DMS114 treated with DMSO at 0.1 percent for 48 hours (cell line): Measurements from ENCODE around the gene DOCK9.

ENCODE experiments used
- DNase-seq: peaks from one replicate; lab custom pipeline; 2025; ENCODE audit not compliant: unreplicated experiment; lab: John Stamatoyannopoulos, UW

The DOCK9 gene

DNA sequence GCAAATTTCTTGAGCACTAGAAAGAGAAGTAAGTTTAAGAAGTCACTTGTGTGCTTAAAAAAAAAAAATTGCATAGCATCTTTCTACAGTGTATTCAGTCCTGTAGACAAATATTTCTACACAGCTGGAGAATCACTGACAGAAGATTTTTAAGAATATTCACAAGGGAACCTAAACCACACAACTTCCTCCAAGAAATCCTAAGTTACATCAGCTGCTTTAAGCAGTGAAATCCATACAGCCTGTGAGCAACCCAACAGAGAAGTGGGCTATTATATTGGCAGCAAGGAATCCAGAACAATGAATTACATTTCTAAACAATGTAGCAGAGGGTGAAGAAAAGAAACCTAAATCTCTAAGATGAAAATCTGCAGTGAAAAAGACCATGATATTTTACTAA is 1.5 kb downstream of the DOCK9 start:
- no peak for DNase-seq

DNA sequence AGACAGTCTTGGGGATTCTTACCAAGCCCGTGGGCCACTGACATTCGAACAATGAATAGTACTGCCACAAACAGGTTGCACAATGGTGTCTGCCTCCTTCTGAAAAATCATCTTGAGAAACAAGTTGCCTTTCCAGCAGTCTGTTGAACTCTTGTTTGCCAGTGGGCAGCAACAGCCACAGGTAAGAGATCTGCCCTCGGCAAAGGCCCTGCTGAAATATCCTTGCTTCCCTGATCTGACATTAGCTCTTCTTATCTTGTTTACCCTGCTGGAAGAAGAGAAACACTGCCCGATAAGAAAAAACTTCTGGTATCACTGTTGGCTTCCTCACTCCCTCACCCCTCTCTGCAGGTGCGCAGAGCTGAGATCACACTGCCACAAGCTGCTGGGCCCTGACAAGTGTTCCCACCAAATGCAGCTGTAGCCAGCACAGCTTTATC is 2.0 kb downstream of the DOCK9 start:
- DNase-seq = no peak

DNA sequence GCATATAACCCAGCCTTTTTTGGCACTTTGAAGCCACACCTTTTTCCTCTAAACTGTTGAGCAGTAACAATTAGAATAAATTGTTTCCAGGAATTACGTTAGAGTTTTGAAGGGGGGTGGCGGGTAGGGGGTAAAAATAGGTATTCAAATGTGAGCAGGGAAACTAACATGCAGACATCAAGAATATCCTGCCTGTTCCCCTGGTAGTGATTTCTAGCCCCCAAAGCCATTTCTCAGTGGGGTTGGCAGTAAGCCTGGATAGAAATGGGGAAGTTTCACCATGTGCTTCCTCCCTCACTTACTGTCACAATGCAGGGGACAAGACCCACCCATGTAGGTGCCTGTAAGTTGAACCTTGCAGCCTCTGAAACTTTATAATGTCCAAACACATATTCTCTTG is 3.8 kb downstream of the DOCK9 start:
- DNase-seq = no peak

DNA sequence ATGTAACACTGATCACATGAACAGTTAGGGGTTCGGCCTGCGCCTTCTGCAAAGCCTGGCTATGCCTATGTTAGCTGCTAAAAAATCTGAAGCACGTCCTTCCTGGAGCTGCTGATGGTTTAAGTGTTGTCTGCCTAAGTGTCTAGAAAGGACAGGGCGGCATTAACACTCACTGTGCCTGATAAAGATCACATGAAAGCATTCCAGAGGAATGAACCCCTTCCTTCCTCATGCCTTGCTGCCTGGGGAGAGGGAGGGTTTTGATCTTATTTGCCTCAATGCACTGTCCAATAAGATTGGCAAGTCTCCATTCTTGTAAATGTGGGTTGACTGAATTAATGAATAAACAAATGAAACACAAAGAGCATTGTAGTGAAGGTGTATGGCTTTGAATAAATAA is 5.2 kb downstream of the DOCK9 start:
- no peak for DNase-seq

DNA sequence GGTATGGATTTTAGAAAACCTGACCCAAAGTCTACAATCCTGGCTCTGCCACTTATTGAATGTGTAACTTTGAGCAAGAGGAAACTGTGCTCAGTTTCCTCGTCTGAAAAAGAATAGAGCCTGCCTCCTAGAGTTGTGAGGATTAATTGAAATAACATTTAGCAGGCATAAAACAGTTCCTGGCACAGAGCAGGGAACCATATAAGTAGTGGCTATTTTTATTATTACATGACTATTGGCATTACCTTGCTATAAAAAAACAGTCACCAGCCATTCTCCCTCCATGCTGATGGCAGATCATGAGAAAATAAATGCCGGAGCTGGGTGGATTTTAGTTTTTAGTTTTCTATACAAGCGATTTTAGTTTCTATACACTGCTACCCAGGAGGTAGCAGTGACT is 5.8 kb downstream of the DOCK9 start:
- DNase-seq = no peak

DNA sequence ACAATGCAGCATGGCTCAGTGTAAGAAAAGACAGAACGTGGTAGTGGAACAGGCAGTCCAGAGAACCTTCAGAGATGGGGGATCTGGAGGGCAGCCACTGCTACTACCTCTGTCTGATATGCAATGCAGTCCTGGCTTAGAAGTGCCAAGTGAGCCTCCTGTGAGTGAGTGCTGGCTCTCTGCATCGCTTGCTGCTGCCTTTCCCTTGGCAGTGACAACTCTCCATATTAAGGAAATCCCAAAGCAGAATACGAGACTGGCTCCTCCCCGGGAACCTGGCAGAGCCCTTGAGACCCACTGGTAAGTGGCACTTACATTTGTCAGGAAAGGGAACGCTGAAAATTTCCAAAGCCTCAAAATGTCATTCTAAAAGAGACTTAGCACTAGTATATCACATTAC is 7.5 kb downstream of the DOCK9 start:
- no peak for DNase-seq

DNA sequence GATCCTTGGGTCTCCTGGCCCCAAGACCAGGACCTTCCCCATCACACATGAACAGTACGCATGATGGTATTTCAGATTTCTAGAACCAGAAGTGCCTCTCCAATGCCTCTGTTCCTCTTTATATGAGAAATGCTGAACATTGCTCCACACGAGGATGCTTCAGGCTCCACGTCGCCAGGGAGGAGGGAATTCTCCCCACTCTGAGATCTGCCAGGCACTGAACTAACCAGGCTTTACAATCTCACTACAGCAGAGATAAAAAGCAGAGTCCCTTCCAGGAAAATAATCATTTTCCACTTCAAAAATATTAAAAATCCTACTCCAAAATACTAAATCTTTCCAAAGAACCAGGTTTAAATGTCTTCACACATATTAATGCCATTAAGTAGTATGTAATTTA is 10.4 kb downstream of the DOCK9 start:
- no peak for DNase-seq

DNA sequence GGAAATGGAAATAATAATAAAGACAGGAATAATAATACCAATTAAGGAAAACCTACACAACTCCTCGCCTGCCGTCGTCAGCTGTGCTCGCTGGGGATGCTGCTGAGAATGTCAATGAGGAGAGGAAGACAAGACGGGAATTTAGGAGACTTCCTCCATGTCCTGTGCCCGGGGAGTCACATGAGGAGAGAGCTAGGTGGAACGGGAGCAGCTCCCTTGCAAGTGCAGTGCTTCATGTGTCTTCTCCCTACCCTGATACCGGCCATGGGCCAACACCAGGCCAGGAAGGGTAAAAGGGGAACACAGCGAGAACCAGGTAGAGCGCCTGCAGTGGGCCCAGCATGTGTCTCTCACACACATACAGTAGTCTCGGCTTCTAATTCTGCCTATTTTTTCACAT is 11.8 kb downstream of the DOCK9 start:
- no peak for DNase-seq

DNA sequence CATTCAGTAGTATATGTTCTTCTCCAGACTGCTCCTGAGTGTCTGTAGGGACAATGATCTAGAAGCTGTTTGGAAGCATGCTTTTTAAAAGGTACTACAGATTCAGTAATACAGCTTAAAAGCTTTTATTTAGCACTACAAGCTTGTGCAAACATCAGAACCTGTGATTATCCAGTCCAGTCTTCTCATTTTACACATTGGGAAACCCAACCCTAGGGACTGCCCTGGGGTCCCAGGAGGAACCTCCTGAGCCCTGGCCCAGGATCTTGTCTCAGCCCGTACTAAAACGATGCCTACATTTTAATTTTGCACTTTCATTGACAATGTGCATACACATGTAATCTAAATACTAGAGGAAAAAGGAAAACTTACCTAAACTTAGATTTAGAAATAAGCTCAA is 12.5 kb downstream of the DOCK9 start:
- DNase-seq = no peak

DNA sequence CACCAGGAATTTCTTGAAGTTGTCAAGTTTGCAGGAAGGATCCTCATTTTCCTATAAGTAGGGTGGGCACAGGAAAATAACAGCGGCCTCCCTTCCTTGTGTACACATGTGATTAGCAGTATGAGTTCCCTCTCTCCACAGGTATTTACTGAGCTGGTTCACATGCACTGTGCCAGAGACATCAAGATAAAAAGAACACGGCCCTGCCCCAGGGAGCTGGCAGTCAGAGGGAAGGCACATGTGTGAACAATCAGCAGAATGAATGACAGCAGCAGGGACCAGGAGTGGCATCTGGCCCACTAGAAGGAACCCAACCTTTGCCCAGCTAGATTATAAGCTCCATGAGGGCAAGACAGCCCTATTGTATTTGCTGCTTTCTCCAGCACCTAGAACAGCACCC is 13.9 kb downstream of the DOCK9 start:
- DNase-seq = no peak

DNA sequence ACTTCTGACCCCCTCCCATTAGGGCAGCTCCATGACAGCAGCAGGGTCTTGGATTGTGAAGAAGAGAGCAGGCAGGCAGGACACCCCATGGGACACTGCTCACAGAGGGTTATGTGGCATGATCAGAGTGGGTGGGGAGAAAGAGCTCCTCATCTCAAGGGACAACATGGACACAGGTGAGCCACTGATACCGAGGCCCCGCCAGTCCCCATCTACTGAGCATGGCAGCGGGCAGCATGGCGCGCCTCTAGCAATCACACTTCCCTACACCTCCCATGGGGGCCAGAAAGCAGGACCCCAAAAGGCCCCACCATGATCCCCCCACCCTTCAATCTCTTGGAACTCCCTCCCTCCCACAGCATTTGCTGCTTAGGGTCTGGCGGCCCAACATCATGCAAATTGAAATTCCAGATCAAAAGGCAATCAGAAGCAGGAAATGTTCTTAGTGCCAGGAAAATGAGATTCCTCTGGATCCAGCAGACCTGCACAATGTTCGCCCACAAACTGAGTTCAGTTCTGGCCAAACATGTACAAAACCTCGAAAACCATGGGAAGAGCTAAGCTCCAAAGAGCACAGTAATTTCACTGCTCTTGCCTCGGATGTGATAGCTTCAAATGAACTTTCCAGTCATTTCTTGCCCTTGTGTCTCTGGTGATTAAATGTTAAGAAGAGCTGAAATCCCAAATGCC is 14.8 kb downstream of the DOCK9 start:
- no peak for DNase-seq

DNA sequence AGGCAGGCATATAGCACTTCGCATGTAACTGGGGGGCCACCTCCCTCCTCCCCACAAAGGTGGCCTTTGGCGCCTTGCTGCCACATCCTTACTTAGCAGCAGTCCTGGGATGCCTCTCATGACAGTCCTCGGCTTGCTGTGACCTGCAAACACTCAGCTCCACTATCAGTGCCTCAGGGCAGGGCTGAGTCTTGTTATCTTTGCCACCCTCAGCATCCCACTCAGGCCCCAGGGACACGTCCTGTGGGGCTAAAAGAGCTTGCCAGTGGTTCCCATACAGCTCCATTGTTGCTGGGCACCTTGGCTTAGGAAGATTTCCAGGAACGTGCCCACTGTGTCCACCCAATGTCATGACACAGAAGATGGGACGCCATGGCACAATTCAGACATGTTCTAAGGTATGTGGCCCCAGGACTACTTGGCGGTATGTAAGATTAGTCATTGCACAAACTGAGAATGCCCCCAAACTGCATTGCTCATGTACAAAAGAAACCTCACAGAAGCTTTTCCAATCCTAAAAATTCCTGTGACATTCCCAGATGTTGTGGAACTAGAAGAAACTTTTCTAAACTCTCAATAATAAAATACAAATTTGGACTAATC is 16.3 kb downstream of the DOCK9 start:
- no peak for DNase-seq

DNA sequence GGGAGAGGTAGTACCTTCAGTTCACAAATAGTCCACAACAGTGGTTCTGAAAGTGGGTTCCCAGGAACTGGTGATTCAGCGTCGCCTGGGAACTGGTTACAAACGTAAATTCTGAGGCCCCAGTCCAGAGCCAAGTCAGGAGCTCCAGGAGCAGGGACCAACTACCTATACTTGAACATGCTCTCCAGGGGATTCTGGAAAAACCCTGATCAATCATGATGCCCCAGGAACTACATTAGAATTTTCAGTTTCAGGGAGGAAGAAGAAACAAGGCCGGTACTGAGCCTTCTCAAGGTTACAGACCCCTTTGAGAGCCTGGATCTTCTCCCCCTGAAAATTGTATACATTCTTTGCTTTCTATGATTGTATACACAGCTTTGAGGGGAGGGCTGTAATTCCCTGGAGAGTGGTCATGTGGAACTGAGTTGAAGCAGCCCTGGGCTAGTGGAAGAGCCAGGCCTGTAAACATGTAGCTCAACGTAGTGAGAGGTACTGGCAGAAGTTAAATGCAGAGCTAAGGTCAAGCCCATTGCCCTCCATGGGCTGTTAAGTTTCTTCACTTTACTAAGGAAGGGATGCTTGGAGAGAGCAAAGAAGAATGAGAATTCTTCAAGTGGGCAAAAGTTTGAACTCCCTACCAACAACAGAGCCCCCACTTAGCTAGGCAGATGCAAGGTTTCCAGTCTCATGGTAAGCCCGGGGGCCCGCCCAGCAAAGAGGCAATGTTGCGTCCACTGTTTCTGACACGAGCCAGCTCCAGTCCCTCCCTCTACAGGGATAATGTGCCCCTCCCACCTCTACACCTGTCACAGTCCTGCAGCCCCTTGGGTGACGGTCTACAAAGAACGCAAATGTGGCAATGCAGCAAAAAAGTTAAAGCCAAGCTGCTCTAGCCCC is 17.0 kb downstream of the DOCK9 start:
- DNase-seq = no peak

DNA sequence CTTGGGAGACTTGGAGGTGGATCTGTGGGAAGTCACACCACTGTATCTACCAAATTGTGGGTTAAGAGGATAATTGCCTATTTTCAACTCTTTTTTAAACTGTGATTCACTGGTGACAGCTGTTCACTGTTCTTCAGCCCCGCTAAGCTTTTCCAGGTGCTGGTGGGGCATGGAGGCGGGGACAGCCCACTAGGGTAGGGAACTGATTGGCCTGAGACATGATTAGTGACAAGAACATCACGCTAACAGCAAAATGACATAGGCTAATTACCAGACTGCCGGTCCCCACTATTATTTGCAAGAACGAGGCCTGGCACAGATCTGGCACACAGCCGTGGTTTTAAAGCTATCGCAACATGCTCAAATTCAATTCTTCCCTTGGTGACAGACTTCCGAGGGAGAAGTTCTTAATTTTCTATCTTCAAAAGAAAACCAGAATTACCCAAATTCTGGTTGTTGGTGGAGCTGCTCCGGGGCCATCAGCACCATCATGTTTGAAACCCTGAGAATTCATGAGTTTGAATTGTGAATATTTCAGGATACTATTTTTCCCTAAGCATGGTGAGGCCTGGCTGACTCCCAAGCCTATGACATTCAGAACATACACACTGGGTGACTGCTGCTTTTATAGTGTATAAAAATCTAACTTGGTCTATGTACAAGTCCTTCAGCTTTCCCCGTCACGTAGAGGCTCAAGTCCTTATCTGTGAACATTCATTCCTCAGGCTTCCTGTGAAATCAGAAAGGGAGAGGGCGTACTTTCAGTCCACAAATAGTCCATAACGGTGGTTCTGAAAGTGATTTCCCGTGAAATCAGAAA is 17.9 kb downstream of the DOCK9 start:
- DNase-seq = no peak

DNA sequence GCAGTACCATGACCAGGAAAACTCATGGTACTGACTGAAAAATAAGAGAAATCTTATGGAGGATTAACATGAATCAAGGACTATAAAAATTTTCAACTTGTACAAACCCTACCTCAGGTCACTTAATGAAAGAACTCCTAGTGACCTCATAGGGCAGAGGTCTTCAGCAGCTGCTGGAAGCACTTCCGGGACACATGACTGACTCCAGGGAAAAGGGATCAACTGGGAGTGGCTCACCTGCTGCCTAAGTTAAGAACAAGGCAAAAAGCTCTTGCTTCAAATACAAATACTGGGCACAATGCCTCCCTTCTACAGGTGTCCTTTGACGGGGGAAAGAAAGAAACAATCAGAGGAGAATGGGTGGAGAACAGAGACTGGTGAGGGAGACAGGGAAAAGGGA is 18.6 kb downstream of the DOCK9 start:
- no peak for DNase-seq

DNA sequence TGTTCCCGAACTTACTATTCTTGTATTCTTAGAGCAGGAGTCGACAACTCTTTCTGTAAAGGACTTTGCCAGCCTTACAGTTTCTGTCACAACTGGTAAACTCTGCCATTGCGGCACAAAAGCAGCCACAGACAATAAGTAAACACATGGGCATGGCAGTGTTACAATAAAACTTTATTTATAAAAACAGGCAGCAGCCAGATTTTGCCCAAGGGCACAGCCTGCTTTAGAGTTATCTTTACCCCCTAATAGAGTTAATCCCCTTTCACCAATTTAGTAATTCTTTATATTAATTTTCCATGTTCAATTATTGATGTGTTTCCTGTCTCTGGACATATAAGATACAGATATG is 19.4 kb downstream of the DOCK9 start:
- no peak for DNase-seq

DNA sequence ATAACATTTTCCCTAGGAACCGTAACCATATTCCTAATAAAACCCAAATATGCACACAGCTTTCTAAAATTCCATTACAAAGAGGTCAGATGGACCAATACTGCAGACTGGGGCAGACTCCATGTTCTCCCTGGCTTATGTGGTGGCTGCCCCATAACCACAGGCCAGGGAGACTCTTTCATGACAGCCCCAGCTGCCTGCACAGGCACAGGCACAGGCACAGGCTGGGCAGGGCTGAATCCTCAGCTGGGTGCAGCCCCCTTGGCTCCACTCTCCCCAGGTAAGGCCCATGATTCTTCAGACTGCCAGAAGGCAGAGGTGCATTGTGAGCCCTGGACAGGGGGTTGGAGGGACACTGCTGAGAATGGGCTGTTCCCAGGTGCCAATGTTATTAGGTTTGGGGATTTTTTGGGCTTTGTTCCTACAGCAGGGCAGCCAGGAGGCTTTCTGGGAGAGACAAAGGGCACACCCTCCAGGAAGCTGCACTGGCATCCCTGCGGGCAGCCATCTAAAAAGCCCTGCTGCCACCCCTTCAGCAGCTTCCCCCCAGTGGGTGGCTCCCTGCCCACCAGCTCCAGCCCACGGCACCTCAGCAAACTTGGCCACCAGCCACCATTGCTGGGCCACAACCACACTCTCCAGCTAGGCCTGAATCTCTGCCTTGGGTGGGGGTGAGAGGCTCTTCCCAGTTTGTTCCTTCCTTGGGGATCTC is 20.0 kb downstream of the DOCK9 start:
- no peak for DNase-seq

DNA sequence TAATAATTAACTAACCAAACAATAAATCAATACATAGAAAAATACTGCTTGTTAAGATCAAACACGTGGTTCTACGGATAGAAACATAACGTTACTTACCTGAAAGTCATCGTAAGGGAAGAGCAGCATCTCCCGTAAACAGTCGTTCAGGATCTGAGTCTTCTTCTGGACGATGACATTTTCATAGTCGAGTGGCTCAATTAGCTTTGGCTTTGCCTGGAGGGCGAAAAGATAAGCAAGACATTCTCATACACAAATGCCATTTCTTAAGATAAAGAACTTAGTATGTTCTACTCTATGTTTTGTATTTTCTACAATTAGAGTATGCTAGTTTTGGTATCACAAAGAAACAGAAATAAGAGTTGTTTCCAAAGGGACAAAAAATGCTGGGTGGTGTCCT is 22.5 kb downstream of the DOCK9 start:
- DNase-seq = no peak

DNA sequence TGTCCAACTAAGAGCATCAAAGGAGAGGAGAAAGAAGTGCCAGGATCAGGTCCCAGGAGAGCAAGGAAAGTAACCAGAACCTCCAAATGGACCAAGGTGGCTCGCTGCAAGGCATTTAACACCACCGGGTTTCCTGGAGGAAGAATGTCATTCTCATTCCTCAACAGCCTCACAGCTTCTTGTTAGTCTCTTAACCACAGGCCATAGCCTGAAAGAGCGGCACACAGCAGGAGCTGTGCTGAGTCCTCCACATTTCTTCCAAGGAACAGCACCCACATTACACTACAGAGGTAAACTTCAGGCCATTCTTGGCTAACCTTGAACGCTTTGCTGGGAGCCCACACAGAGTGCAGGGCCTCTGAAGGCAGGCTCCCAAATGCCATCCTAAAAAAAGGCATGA is 23.6 kb downstream of the DOCK9 start:
- DNase-seq = no peak

DNA sequence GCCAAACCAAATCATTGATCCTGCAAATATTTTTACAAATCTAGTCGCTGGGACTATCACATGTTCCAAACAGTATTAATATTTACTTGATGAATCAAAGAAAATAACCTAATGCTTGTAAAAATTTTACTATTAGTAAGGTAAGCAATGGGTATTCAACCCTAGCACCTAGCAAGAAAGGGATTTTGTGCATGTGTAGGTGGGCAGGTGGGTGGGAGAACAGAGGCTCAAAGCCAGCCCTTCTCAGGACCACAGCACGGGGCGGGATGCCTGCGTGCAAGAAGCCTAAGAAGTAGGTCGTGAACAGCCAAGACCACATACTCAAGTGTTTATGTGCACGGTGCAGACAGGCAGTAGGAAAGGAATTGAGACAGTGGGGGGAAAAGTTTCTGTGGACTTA is 26.6 kb downstream of the DOCK9 start:
- no peak for DNase-seq

DNA sequence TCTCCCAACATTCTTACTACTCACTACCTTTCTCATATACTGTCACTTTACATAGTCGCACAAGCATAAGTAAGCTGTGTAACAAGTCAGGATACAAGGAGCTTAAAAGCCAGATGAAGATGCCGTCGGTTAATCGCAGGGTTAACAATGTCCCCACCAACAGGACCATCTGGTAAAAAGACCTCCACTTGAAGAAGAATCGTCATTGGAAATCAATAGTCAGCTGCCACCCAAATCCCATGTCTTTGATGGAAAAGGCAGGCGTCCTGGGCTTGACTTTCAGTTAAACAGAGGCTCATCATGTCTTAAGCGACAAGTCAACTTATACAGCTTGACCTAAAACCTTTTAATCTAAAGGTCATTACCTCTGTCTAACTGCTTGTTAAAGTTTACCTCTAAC is 27.2 kb downstream of the DOCK9 start:
- DNase-seq = no peak
